Measurements from ENCODE around the gene TPD52L2.
"Not testable (repeated sequence)": the region's sequence is repeated elsewhere in the genome, so short reads cannot be mapped to it uniquely, and the experiment has no call there.

TPD52L2 gene

GRCh38 chr20:63863021-63863797, 1.9 kb upstream of the TPD52L2 start:
- H2AFZ ChIP-seq (ENCODE audit: low read length): no peak overlapping the region
- peak overlapping the region; percentile 99 for H3K4me3 ChIP-seq (ENCODE audit: low read depth, low read length, poor library complexity, severe bottlenecking)
- TF ChIP-seq EZH2 (IDR thresholded peaks at IDR 0.05; ENCODE audit: borderline replicate concordance, low read length): no peak
- TF ChIP-seq, protein P1, sequence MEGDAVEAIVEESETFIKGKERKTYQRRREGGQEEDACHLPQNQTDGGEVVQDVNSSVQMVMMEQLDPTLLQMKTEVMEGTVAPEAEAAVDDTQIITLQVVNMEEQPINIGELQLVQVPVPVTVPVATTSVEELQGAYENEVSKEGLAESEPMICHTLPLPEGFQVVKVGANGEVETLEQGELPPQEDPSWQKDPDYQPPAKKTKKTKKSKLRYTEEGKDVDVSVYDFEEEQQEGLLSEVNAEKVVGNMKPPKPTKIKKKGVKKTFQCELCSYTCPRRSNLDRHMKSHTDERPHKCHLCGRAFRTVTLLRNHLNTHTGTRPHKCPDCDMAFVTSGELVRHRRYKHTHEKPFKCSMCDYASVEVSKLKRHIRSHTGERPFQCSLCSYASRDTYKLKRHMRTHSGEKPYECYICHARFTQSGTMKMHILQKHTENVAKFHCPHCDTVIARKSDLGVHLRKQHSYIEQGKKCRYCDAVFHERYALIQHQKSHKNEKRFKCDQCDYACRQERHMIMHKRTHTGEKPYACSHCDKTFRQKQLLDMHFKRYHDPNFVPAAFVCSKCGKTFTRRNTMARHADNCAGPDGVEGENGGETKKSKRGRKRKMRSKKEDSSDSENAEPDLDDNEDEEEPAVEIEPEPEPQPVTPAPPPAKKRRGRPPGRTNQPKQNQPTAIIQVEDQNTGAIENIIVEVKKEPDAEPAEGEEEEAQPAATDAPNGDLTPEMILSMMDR (IDR thresholded peaks at IDR 0.05; ENCODE audit: low read length): no peak

GRCh38 chr20:63863798-63864544, 1.1 kb upstream of the TPD52L2 start:
- Histone ChIP-seq H3K4me2 (ENCODE audit: low read length) (peak overlapping the region; percentile 97), H3K9ac (ENCODE audit: low read length) (peak overlapping the region; percentile 98), H3K27ac (ENCODE audit: low read depth, low read length, poor library complexity, severe bottlenecking) (peak overlapping the region; percentile 86), H3K79me2 (ENCODE audit: insufficient read depth, low read length) (peaks cover 10% of the 10 kb centered on the region), H3K4me1 (ENCODE audit: insufficient read depth, low read length, severe bottlenecking) (peaks cover 22% of the 10 kb centered on the region), H3K36me3 (ENCODE audit: insufficient read depth, low read length) (peaks cover 20% of the 10 kb centered on the region), H2AFZ (ENCODE audit: low read length) (peak overlapping the region; percentile 86; the same call in 1 of the 2 replicates), H4K20me1 (ENCODE audit: insufficient read depth, low read length) (no peaks in the 10 kb centered on the region), H3F3A (ENCODE audit: insufficient read depth, low read length) (no peaks in the 10 kb centered on the region), H3K4me3 (ENCODE audit: low read depth, low read length, poor library complexity, severe bottlenecking) (peak overlapping the region; percentile 99), H3K9me3 (ENCODE audit: low read length) (no peaks in the 10 kb centered on the region), H3K27me3 (ENCODE audit: insufficient read depth, low read length) (no peaks in the 10 kb centered on the region), H3K9me2 (ENCODE audit: low read depth, low read length) (no peaks in the 10 kb centered on the region)
- no peak for TF ChIP-seq EZH2 (IDR thresholded peaks at IDR 0.05; ENCODE audit: borderline replicate concordance, low read length)
- TF ChIP-seq, protein P1 (IDR thresholded peaks at IDR 0.05; ENCODE audit: low read length): peak; percentile 73

More at GRCh38 chr20:63863021-63863797, 1.9 kb upstream of the TPD52L2 start:
- Histone ChIP-seq H3K4me1 (ENCODE audit: insufficient read depth, low read length, severe bottlenecking) (peaks cover 22% of the 10 kb centered on the region), H3K4me2 (ENCODE audit: low read length) (peak overlapping the region; percentile 97), H3K27me3 (ENCODE audit: insufficient read depth, low read length) (no peaks in the 10 kb centered on the region), H4K20me1 (ENCODE audit: insufficient read depth, low read length) (no peaks in the 10 kb centered on the region), H3K9ac (ENCODE audit: low read length) (peak overlapping the region; percentile 98), H3K36me3 (ENCODE audit: insufficient read depth, low read length) (peaks cover 18% of the 10 kb centered on the region), H3K9me2 (ENCODE audit: low read depth, low read length) (no peaks in the 10 kb centered on the region), H3K27ac (ENCODE audit: low read depth, low read length, poor library complexity, severe bottlenecking) (peak overlapping the region; percentile 86), H3K9me3 (ENCODE audit: low read length) (no peaks in the 10 kb centered on the region), H3F3A (ENCODE audit: insufficient read depth, low read length) (no peaks in the 10 kb centered on the region), H3K79me2 (ENCODE audit: insufficient read depth, low read length) (peaks cover 10% of the 10 kb centered on the region)

DNA sequence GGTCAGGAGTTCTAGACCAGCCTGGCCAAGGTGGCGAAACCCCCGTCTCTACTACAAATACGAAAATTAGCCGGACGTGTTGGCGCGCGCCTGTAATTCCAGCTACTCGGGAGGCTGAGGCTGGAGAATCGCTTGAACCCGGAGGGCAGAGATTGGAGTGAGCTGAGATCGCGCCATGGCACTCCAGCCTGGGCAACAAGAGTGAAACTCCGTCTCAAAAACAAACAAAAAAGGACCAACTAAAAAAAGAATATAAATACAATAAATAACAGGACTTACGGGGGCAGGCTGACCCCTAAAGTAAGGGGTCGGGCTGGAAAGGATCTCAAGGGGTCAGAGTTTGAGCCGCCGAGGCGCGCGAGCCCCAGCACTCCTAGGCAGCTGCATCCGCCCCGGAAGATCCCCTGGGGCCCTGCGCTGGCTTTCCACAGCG, 509 bp upstream of the TPD52L2 start:
- peaks cover 10% of the 10 kb centered on the region for H3K79me2 ChIP-seq (ENCODE audit: insufficient read depth, low read length)
- H3K27ac ChIP-seq (ENCODE audit: low read depth, low read length, poor library complexity, severe bottlenecking): peak overlapping the region; percentile 86
- no peaks in the 10 kb centered on the region for H4K20me1 ChIP-seq (ENCODE audit: insufficient read depth, low read length)
- peaks cover 22% of the 10 kb centered on the region for H3K4me1 ChIP-seq (ENCODE audit: insufficient read depth, low read length, severe bottlenecking)
- peak overlapping the region; percentile 97 for H3K4me2 ChIP-seq (ENCODE audit: low read length)
- no peaks in the 10 kb centered on the region for H3K9me3 ChIP-seq (ENCODE audit: low read length)
- H3F3A ChIP-seq (ENCODE audit: insufficient read depth, low read length): no peaks in the 10 kb centered on the region
- H2AFZ ChIP-seq (ENCODE audit: low read length): no peak overlapping the region
- peak overlapping the region; percentile 99 for H3K4me3 ChIP-seq (ENCODE audit: low read depth, low read length, poor library complexity, severe bottlenecking)
- peaks cover 26% of the 10 kb centered on the region for H3K36me3 ChIP-seq (ENCODE audit: insufficient read depth, low read length)
- no peaks in the 10 kb centered on the region for H3K9me2 ChIP-seq (ENCODE audit: low read depth, low read length)
- H3K9ac ChIP-seq (ENCODE audit: low read length): peak overlapping the region; percentile 98
- TF ChIP-seq EZH2 (IDR thresholded peaks at IDR 0.05; ENCODE audit: borderline replicate concordance, low read length): no peak
- TF ChIP-seq, protein P1 (IDR thresholded peaks at IDR 0.05; ENCODE audit: low read length): no peak
- H3K27me3 ChIP-seq (ENCODE audit: insufficient read depth, low read length): no peaks in the 10 kb centered on the region

DNA sequence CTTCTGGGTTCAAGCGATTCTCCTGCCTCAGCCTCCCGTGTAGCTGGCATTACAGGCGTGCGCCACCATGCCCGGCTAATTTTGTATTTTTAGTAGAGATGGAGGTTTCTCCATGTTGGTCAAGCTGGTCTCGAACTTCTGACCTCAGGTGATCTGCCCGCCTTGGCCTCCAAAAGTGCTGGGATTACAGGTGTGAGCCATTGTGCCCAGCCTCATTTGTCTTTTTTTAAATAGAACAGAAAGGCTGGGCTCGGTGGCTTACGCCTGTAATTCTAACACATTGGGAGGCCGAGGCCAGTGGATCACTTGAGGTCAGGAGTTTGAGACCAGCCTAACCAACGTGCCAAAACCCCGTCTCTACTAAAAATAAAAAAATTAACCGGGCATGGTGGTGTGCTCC, 2.0 kb downstream of the TPD52L2 start:
- not testable (repeated sequence) for H3K9ac ChIP-seq (ENCODE audit: low read length); H3K27me3 ChIP-seq (ENCODE audit: insufficient read depth, low read length); H3K27ac ChIP-seq (ENCODE audit: low read depth, low read length, poor library complexity, severe bottlenecking); H3K4me2 ChIP-seq (ENCODE audit: low read length); H3F3A ChIP-seq (ENCODE audit: insufficient read depth, low read length); H3K9me3 ChIP-seq (ENCODE audit: low read length); H4K20me1 ChIP-seq (ENCODE audit: insufficient read depth, low read length); H3K4me3 ChIP-seq (ENCODE audit: low read depth, low read length, poor library complexity, severe bottlenecking); H3K79me2 ChIP-seq (ENCODE audit: insufficient read depth, low read length); H2AFZ ChIP-seq (ENCODE audit: low read length); H3K9me2 ChIP-seq (ENCODE audit: low read depth, low read length)
- peaks cover 22% of the 10 kb centered on the region for H3K4me1 ChIP-seq (ENCODE audit: insufficient read depth, low read length, severe bottlenecking)
- peaks cover 40% of the 10 kb centered on the region for H3K36me3 ChIP-seq (ENCODE audit: insufficient read depth, low read length)

Measured in OCI-LY1 (cell line).